ENCODE results near the gene PILRA. TPM values are rescaled to one million over a fixed set of nuclear protein-coding genes. Genes with fewer than 3 reads are reported as not detected.

The PILRA gene
- polyA plus RNA-seq, 1 of the 3 experiments (the other 2 are of a cell fraction) = 0.89 TPM

DNA sequence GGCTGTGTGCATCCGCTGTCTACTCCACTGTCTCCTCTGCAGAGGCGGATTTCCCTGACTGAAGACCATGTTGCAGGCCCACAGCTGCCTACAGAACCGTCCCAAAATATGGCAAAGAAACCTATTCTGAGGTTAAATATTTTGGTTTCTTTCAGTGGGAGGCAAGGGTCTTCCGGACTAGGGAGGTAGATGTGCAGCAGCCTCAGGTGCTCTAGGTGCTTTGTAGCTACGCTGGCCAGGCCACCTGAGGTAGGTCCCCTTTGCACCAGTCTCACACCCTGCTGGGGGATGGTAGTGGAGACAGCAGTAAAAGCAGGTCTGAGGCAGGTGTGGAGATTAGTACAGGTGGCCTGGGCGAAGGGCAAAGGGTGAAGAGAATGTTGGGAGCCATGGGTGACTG is 23.5 kb upstream of the PILRA start:
- TF ChIP-seq CHD2 (IDR thresholded peaks at IDR 0.05; ENCODE audit: low read length, partially characterized antibody) = no peak
- TF ChIP-seq GABPA (IDR thresholded peaks at IDR 0.05; ENCODE audit: low read depth) = no peak
- TF ChIP-seq POLR2AphosphoS5 (IDR thresholded peaks at IDR 0.05; ENCODE audit: low read depth, low read length) = no peak
- TF ChIP-seq ELF1 (IDR thresholded peaks at IDR 0.05) = no peak
- no peak for TF ChIP-seq MEF2A (IDR thresholded peaks at IDR 0.05; ENCODE audit: borderline replicate concordance, low read depth)
- no peak for TF ChIP-seq MXI1 (IDR thresholded peaks at IDR 0.05; ENCODE audit: low read depth, low read length)
- TF ChIP-seq TAF1 (IDR thresholded peaks at IDR 0.05; ENCODE audit: borderline replicate concordance, low read depth, low read length) = no peak
- TF ChIP-seq JUND (IDR thresholded peaks at IDR 0.05) = no peak
- TF ChIP-seq RAD21 (IDR thresholded peaks at IDR 0.05; ENCODE audit: low read length) = no peak
- TF ChIP-seq, protein P1, sequence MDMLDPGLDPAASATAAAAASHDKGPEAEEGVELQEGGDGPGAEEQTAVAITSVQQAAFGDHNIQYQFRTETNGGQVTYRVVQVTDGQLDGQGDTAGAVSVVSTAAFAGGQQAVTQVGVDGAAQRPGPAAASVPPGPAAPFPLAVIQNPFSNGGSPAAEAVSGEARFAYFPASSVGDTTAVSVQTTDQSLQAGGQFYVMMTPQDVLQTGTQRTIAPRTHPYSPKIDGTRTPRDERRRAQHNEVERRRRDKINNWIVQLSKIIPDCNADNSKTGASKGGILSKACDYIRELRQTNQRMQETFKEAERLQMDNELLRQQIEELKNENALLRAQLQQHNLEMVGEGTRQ (IDR thresholded peaks at IDR 0.05; ENCODE audit: borderline replicate concordance, low read depth, low read length) = no peak
- no peak for TF ChIP-seq GATA2 (CRISPR knock-in tag; IDR thresholded peaks at IDR 0.05)
- TF ChIP-seq FOXM1 (IDR thresholded peaks at IDR 0.05; ENCODE audit: low read depth) = no peak
- TF ChIP-seq NFIC (IDR thresholded peaks at IDR 0.05; ENCODE audit: borderline replicate concordance) = no peak
- TF ChIP-seq PBX3 (IDR thresholded peaks at IDR 0.05) = no peak
- TF ChIP-seq, protein P2, sequence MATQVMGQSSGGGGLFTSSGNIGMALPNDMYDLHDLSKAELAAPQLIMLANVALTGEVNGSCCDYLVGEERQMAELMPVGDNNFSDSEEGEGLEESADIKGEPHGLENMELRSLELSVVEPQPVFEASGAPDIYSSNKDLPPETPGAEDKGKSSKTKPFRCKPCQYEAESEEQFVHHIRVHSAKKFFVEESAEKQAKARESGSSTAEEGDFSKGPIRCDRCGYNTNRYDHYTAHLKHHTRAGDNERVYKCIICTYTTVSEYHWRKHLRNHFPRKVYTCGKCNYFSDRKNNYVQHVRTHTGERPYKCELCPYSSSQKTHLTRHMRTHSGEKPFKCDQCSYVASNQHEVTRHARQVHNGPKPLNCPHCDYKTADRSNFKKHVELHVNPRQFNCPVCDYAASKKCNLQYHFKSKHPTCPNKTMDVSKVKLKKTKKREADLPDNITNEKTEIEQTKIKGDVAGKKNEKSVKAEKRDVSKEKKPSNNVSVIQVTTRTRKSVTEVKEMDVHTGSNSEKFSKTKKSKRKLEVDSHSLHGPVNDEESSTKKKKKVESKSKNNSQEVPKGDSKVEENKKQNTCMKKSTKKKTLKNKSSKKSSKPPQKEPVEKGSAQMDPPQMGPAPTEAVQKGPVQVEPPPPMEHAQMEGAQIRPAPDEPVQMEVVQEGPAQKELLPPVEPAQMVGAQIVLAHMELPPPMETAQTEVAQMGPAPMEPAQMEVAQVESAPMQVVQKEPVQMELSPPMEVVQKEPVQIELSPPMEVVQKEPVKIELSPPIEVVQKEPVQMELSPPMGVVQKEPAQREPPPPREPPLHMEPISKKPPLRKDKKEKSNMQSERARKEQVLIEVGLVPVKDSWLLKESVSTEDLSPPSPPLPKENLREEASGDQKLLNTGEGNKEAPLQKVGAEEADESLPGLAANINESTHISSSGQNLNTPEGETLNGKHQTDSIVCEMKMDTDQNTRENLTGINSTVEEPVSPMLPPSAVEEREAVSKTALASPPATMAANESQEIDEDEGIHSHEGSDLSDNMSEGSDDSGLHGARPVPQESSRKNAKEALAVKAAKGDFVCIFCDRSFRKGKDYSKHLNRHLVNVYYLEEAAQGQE (IDR thresholded peaks at IDR 0.05; ENCODE audit: low read depth, low read length) = no peak
- no peak for TF ChIP-seq RXRA (IDR thresholded peaks at IDR 0.05; ENCODE audit: borderline replicate concordance, low read depth)
- WGBS (ENCODE audit: low lambda C conversion rate) = 91% methylated on average over 6 of the region's 6 CpGs
- H4K20me1 ChIP-seq (ENCODE audit: insufficient read depth) = peaks cover 10% of the 10 kb centered on the region
- no peak overlapping the region for H2AFZ ChIP-seq (ENCODE audit: low read depth)
- ChIA-PET CTCF (interaction anchor here (1.4 kb wide), 1 partner anchor 58 kb away, joined by 4 read pairs; no protein-coding TSS in a partner anchor), POLR2A (no interaction called here)
- peaks cover 0 to 3% of the 10 kb centered on the region in 2 experiments; a peak in 2 of 4 replicates for H3K4me1 ChIP-seq (ENCODE audit: control insufficient read depth in 1 of 2, insufficient read depth in 2 of 2, low read depth in 1 of 2, low read length in 1 of 2)
- H3K36me3 ChIP-seq (replicated peaks in 1 of 2; ENCODE audit: control insufficient read depth in 1 of 2, insufficient read depth in 2 of 2, low read length in 1 of 2) = peaks cover 54 to 73% of the 10 kb centered on the region in 2 experiments
- H3K79me2 ChIP-seq (ENCODE audit: insufficient read depth) = peaks cover 30% of the 10 kb centered on the region
- H3K4me2 ChIP-seq = no peak overlapping the region
- H3K9me2 ChIP-seq = no peaks in the 10 kb centered on the region
- H3K4me3 ChIP-seq (ENCODE audit: low read depth in 2 of 2, low read length in 1 of 2) = no peak overlapping the region
- H3K27me3 ChIP-seq (ENCODE audit: insufficient read depth) = no peaks in the 10 kb centered on the region
- no peak overlapping the region for H3K9ac ChIP-seq
- no peak overlapping the region for H3K27ac ChIP-seq (ENCODE audit: low read depth in 2 of 2, low read length in 1 of 2)
- no peak for DNase-seq
- H3K9me3 ChIP-seq = no peaks in the 10 kb centered on the region
- peaks cover 3% of the 10 kb centered on the region for H3F3A ChIP-seq (replicated peaks; ENCODE audit: insufficient read depth)

All from SK-N-SH (cell line).